ENCODE data around the gene GPRIN1.

GRCh38 chr5:176633598-176633997 lies 23.6 kb upstream of the GPRIN1 start:
- TF ChIP-seq CTCF (conservative IDR thresholded peaks at IDR 0.05; ENCODE audit: low read depth, low read length) (no peak), EZH2 (IDR thresholded peaks at IDR 0.05; ENCODE audit: borderline replicate concordance, low read depth, low read length, poor library complexity, severe bottlenecking) (no peak)

Data from A673 (cell line).